Caco-2 (cell line): Measurements from ENCODE around the gene NRSN2. TPM values are rescaled to one million over a fixed set of nuclear protein-coding genes. Genes with fewer than 3 reads are reported as not detected.

Source experiments
- BruUV-seq: library from RNA; stranded (reverse); fragments of 400-500 nt; replicated peaks from 2 replicates; lab custom pipeline; 2021; lab: Mats Ljungman, UMichigan
- CTCF ChIA-PET: fragments of 300-600 bp; sonication (Branson Sonifier 250); formaldehyde crosslinking; loops from one replicate; lab custom pipeline; 2022; ENCODE audit warnings: antibody characterized with exemption; lab: Charles Lee
- POLR2A ChIA-PET: fragments of 300-600 bp; sonication (Branson Sonifier 250); formaldehyde crosslinking; loops from one replicate; lab custom pipeline; 2022; ENCODE audit warnings: antibody characterized with exemption; lab: Charles Lee
- DNase-seq, 2 experiments: peaks; one replicate each; pipeline versions ENCODE4 v3.0.0 to v3.0.0-alpha.2; 2020 to 2022
- H3K27me3 ChIP-seq: replicated peaks from 2 replicates; pipeline ENCODE4 v1.6.0; 2011; ENCODE audit warnings: low read length; ENCODE audit not compliant: control insufficient read depth, insufficient read depth
- H3K36me3 ChIP-seq: 2 replicates; pipeline ENCODE4 v1.5.1; 2011; ENCODE audit warnings: low read length; ENCODE audit not compliant: control insufficient read depth, insufficient read depth
- H3K4me1 ChIP-seq: fragments of 250-450 bp; sonication (Bioruptor Pico); 2 replicates; pipeline ENCODE4 v1.5.1; 2020; ENCODE audit warnings: mild to moderate bottlenecking
- H3K4me3 ChIP-seq: 2 replicates; pipeline ENCODE4 v1.5.1; 2011; ENCODE audit warnings: low read depth, mild to moderate bottlenecking, control low read depth, low read length
- H3K9me3 ChIP-seq: fragments of 250-450 bp; sonication (Bioruptor Pico); 2 replicates; pipeline ENCODE4 v1.5.1; 2020; ENCODE audit warnings: mild to moderate bottlenecking, moderate library complexity
- H3K27ac Mint-ChIP-seq: one replicate; pipeline ENCODE4 v1.8.0; 2022; ENCODE audit warnings: mixed read lengths; ENCODE audit not compliant: unreplicated experiment
- H3K27me3 Mint-ChIP-seq: one replicate; pipeline ENCODE4 v1.8.0; 2022; ENCODE audit warnings: mixed read lengths; ENCODE audit not compliant: insufficient read depth, unreplicated experiment
- H3K36me3 Mint-ChIP-seq: one replicate; pipeline ENCODE4 v1.8.0; 2022; ENCODE audit warnings: mild to moderate bottlenecking, mixed read lengths; ENCODE audit not compliant: insufficient read depth, unreplicated experiment
- H3K4me1 Mint-ChIP-seq: one replicate; pipeline ENCODE4 v1.8.0; 2022; ENCODE audit warnings: low read depth, mixed read lengths; ENCODE audit not compliant: unreplicated experiment
- H3K4me3 Mint-ChIP-seq: one replicate; pipeline ENCODE4 v1.8.0; 2022; ENCODE audit warnings: mild to moderate bottlenecking, moderate library complexity, mixed read lengths; ENCODE audit not compliant: unreplicated experiment
- H3K9me3 Mint-ChIP-seq: one replicate; pipeline ENCODE4 v1.8.0; 2022; ENCODE audit warnings: mixed read lengths; ENCODE audit not compliant: unreplicated experiment
- CTCF ChIP-seq, 2 experiments: fragments of 200-600 bp in 1 of 2; IDR thresholded peaks; 1 replicate in 1 of 2; 2 replicates in 1 of 2; pipeline versions ENCODE4 v1.5.1 to v1.8.0; 2011 to 2022; ENCODE audit warnings: antibody characterized with exemption in 1 of 2, control low read depth in 1 of 2, inconsistent platforms in 1 of 2, low read depth in 1 of 2, low read length in 1 of 2, mild to moderate bottlenecking in 1 of 2, moderate library complexity in 1 of 2; ENCODE audit not compliant: insufficient read depth in 1 of 2, severe bottlenecking in 1 of 2, unreplicated experiment in 1 of 2
- intact Hi-C: fragments of 100-400 bp; cut with micrococcal nuclease; formaldehyde crosslinking; loops from one replicate; pipeline ENCODE4 v1.10.0; 2022; ENCODE audit not compliant: unreplicated experiment
- total RNA-seq: library from RNA; stranded (reverse); gene quantifications from 2 replicates; pipeline ENCODE4 v1.2.3, GENCODE V29; 2022

NRSN2 gene
- total RNA-seq, 1 experiment from 2014 or later, result 27.5 TPM

GRCh38 chr20:328027-328974 is 18.6 kb upstream of the NRSN2 start:
- Mint-ChIP-seq H3K27ac (peak overlapping the region; percentile 66), H3K36me3 (peaks cover 46% of the 10 kb centered on the region), H3K9me3 (no peaks in the 10 kb centered on the region), H3K4me1 (peaks cover 8% of the 10 kb centered on the region), H3K4me3 (peak overlapping the region; percentile 94), H3K27me3 (no peaks in the 10 kb centered on the region)
- Histone ChIP-seq H3K27me3 (no peaks in the 10 kb centered on the region), H3K4me1 (0 out of 2 replicates have a peak, but pooled peaks cover 9% of the 10 kb centered on the region), H3K36me3 (no peaks in the 10 kb centered on the region), H3K9me3 (no peaks in the 10 kb centered on the region), H3K4me3 (peak overlapping the region; percentile 59)
- intact Hi-C loops, result no loop called here
- no TSS peak for BruUV-seq
- ChIA-PET CTCF (no interaction called here), POLR2A (no interaction called here)
- no peak for DNase-seq
- no peak for TF ChIP-seq CTCF (IDR thresholded peaks at IDR 0.05; ENCODE audit: insufficient read depth in 1 of 2, low read depth in 1 of 2, low read length in 1 of 2, severe bottlenecking in 1 of 2, unreplicated experiment in 1 of 2)

- Histone ChIP-seq H3K36me3 (no peaks in the 10 kb centered on the region), H3K9me3 (no peaks in the 10 kb centered on the region), H3K27me3 (no peaks in the 10 kb centered on the region), H3K4me1 (0 out of 2 replicates have a peak, but pooled peaks cover 5% of the 10 kb centered on the region), H3K4me3 (no peak overlapping the region)
- Mint-ChIP-seq H3K36me3 (peaks cover 44% of the 10 kb centered on the region), H3K9me3 (no peaks in the 10 kb centered on the region), H3K4me1 (peaks cover 8% of the 10 kb centered on the region), H3K27ac (no peak overlapping the region), H3K27me3 (no peaks in the 10 kb centered on the region), H3K4me3 (peak overlapping the region; percentile 94)
- DNase-seq, result no peak
- no peak for TF ChIP-seq CTCF (IDR thresholded peaks at IDR 0.05; ENCODE audit: insufficient read depth in 1 of 2, low read depth in 1 of 2, low read length in 1 of 2, severe bottlenecking in 1 of 2, unreplicated experiment in 1 of 2)
- CTCF ChIA-PET, result no interaction called here
- intact Hi-C loops, result no loop called here
- no TSS peak for BruUV-seq
- POLR2A ChIA-PET, result interaction anchor here (0.6 kb wide), 1 partner anchor 124 kb away, joined by 3 read pairs; no protein-coding TSS in a partner anchor
These were observed 17.8 kb upstream of the NRSN2 start for GRCh38 chr20:328975-329695.

DNA sequence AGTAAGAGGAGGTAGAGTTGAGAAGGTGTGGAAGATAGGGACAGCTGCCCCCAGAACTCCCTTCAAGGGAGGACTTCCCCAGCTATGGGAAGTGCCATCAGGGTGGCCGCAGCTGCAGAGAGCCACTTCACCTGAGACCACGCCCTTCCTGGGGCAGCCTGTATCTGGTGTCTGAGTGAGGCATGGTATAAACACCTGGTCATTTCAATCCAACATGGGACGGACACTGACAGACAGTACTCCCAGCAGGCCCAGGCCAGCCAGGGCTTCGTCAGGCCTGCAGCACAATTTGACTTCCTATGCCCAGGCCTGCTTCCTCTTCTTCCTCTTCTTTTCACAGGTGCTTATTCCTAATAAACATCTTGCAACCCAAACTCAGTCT is 17.1 kb upstream of the NRSN2 start:
- no TSS peak for BruUV-seq
- no peak overlapping the region for H3K4me3 Mint-ChIP-seq
- POLR2A ChIA-PET, result interaction anchor here (0.6 kb wide), 1 partner anchor 125 kb away, joined by 3 read pairs; no protein-coding TSS in a partner anchor
- no peak overlapping the region for H3K4me3 ChIP-seq
- H3K27me3 Mint-ChIP-seq, result no peaks in the 10 kb centered on the region
- no peak for DNase-seq
- no peaks in the 10 kb centered on the region for H3K36me3 ChIP-seq
- H3K4me1 ChIP-seq, result 0 out of 2 replicates have a peak, but pooled peaks cover 5% of the 10 kb centered on the region
- H3K36me3 Mint-ChIP-seq, result peaks cover 36% of the 10 kb centered on the region
- no peak overlapping the region for H3K27ac Mint-ChIP-seq
- H3K4me1 Mint-ChIP-seq, result peaks cover 8% of the 10 kb centered on the region
- no peak for TF ChIP-seq CTCF (IDR thresholded peaks at IDR 0.05; ENCODE audit: insufficient read depth in 1 of 2, low read depth in 1 of 2, low read length in 1 of 2, severe bottlenecking in 1 of 2, unreplicated experiment in 1 of 2)
- CTCF ChIA-PET, result interaction anchor here (1.4 kb wide), 1 partner anchor 102 kb away, joined by 9 read pairs; no protein-coding TSS in a partner anchor
- H3K9me3 ChIP-seq, result no peaks in the 10 kb centered on the region
- intact Hi-C loops, result loop anchor here (2.0 kb wide), 2 partner anchors 63 to 121 kb away; no protein-coding TSS in a partner anchor
- H3K9me3 Mint-ChIP-seq, result no peaks in the 10 kb centered on the region
- H3K27me3 ChIP-seq, result no peaks in the 10 kb centered on the region
